ENCODE data around the gene STX16. TPM values are rescaled to one million over a fixed set of nuclear protein-coding genes. Genes with fewer than 3 reads are reported as not detected.
A peak's percentile ranks its signal among the peaks of the same experiment; 100 is the strongest.

The STX16 gene
- total RNA-seq, 1 experiment from 2014 or later, result 86.0 TPM

DNA sequence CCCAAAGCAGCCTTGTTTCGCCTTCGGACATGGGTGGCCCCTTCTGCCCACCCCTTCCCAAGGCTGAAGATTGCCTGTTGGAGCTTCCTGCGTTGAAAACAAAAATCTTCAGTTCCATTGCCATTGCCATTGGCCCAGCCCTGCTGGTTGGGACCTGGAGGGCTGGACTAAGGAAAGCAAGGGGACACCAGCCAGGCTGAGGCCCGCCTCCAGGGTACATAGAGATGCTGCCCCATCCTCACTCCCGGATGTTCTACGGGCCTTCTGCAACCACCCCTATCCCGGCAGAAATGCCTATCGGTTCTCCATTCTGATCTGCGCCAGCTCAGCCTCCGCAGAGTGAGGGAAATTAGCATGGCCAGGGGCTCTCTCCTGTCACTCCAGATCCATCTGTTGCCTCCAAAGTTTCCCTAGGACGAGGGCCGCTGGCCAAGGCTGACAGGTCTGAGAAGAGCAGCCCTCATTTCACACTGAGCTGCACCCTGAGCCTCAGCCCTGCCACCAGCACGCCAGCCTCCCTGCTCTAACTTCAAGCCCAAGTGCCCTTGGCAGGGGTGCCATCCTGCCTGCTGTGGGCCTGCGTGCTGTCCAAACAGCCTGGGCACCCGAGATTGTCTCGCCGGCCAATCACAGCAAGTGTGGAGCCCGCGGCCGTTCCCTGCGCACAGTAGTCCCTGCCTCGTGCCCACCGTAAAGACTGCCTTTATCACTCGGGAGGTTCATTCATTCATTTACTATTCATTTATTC lies 13.4 kb upstream of the STX16 start:
- intact Hi-C loops (cut with micrococcal nuclease; ENCODE audit: unreplicated experiment), result no loop called here
- Mint-ChIP-seq H3K4me3 (ENCODE audit: low read depth, unreplicated experiment) (no peak overlapping the region), H3K36me3 (ENCODE audit: insufficient read depth, unreplicated experiment) (no peaks in the 10 kb centered on the region), H3K27ac (ENCODE audit: unreplicated experiment) (no peak overlapping the region), H3K27me3 (ENCODE audit: unreplicated experiment) (peaks cover 98% of the 10 kb centered on the region), H3K9me3 (ENCODE audit: low read depth, unreplicated experiment) (peaks cover 2% of the 10 kb centered on the region), H3K4me1 (ENCODE audit: low read depth, unreplicated experiment) (peaks cover 7% of the 10 kb centered on the region)
- CTCF ChIA-PET, result interaction anchor here (0.7 to 1.3 kb wide), 3 partner anchors 11 to 156 kb away, joined by 3 to 4 read pairs (median 4); no protein-coding TSS in a partner anchor
- no TSS peak for BruUV-seq (replicated peaks)
- TF ChIP-seq, protein P1, sequence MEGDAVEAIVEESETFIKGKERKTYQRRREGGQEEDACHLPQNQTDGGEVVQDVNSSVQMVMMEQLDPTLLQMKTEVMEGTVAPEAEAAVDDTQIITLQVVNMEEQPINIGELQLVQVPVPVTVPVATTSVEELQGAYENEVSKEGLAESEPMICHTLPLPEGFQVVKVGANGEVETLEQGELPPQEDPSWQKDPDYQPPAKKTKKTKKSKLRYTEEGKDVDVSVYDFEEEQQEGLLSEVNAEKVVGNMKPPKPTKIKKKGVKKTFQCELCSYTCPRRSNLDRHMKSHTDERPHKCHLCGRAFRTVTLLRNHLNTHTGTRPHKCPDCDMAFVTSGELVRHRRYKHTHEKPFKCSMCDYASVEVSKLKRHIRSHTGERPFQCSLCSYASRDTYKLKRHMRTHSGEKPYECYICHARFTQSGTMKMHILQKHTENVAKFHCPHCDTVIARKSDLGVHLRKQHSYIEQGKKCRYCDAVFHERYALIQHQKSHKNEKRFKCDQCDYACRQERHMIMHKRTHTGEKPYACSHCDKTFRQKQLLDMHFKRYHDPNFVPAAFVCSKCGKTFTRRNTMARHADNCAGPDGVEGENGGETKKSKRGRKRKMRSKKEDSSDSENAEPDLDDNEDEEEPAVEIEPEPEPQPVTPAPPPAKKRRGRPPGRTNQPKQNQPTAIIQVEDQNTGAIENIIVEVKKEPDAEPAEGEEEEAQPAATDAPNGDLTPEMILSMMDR (IDR thresholded peaks at IDR 0.05; ENCODE audit: unreplicated experiment), result peak; percentile 7
- no peak for DNase-seq

DNA sequence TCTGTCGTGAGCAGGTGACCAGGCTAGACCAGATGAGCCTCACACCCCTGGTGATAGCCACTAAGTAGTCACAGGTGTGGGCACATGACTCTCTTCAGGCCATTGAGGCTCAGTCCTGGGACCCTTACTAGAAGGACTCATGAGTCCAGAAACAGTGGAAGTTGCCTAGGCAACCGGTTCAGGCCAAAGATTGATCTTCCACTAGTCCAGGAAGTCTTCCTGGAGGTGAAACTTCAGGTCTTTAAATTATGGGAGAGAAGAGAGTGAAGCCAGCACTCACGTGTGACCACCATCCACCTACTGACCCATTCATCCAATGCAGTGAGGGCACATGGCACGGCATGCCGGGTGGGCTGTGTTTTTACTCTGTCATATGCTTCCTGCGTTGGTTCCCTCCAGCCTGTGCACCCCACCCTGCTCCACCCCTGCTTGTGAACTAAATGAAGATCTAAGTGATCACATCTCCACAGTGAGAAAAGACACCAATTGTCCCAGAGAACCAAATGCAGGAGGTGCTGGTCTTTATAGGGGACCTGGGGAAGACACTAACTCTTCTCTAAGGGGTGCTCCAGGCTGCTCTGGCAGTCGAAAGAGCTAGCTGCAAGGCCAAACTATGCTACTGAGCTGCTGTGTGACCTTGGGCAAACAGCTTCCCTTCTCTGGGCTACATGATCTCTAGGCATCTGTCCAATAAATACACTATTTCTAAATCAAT lies 12.5 kb upstream of the STX16 start:
- H3K27ac Mint-ChIP-seq (ENCODE audit: unreplicated experiment), result no peak overlapping the region
- no TSS peak for BruUV-seq (replicated peaks)
- CTCF ChIA-PET, result interaction anchor here (0.7 kb wide), 1 partner anchor 21 kb away, joined by 3 read pairs; no protein-coding TSS in a partner anchor
- H3K36me3 Mint-ChIP-seq (ENCODE audit: insufficient read depth, unreplicated experiment), result no peaks in the 10 kb centered on the region
- no peak for DNase-seq
- peaks cover 14% of the 10 kb centered on the region for H3K4me1 Mint-ChIP-seq (ENCODE audit: low read depth, unreplicated experiment)
- intact Hi-C loops (cut with micrococcal nuclease; ENCODE audit: unreplicated experiment), result no loop called here
- peaks cover 7% of the 10 kb centered on the region for H3K9me3 Mint-ChIP-seq (ENCODE audit: low read depth, unreplicated experiment)
- peaks cover 93% of the 10 kb centered on the region for H3K27me3 Mint-ChIP-seq (ENCODE audit: unreplicated experiment)
- no peak overlapping the region for H3K4me3 Mint-ChIP-seq (ENCODE audit: low read depth, unreplicated experiment)
- TF ChIP-seq, protein P1 (IDR thresholded peaks at IDR 0.05; ENCODE audit: unreplicated experiment), result no peak

DNA sequence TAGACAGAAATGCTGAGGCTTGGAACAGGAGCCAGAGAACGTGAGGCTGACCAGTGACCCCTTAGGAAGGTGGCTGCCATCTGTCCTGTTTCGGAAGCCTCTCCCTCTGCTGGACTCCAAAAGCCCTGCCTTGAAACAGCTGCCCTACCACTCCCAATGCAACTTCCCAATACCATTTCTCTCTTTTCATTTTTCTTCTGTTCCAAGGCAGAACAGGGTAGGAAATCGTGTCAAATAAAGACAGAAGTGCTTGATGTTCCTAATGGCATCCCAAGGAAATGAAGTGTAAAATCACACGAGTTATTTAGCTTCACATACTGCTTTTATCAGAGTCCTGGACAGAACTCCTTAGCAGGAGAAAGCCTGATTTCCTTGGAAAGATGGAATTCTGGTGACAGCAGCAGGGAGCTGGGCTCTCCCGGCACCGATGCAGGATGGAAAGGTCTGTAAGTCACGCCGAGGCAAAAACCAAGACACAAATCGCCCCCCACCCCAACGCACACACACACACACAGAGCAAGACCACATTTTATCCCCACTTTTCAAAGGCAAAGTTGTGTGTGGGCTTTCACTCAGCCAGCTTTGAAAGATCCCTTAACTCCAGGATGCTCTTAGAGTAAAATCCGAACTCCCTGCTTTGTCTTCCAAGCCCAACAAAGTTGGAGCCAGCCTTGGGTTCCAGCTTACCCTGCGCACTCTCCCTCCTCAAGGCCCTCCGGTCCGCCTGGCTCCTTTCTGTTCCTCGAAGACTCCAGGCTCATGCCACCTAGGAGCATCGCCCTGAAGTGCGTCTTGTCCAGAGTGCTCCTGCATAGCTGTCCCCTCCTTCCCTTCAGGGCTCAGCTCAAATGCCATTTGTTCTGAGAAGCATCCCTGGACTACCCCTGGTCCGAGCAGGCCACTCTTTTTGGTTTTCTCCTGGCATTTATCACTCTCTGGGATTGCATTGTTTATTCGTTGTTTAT lies 11.6 kb upstream of the STX16 start:
- Mint-ChIP-seq H3K4me1 (ENCODE audit: low read depth, unreplicated experiment) (peaks cover 17% of the 10 kb centered on the region), H3K9me3 (ENCODE audit: low read depth, unreplicated experiment) (peaks cover 7% of the 10 kb centered on the region), H3K27me3 (ENCODE audit: unreplicated experiment) (peaks cover 84% of the 10 kb centered on the region), H3K4me3 (ENCODE audit: low read depth, unreplicated experiment) (no peak overlapping the region), H3K27ac (ENCODE audit: unreplicated experiment) (no peak overlapping the region), H3K36me3 (ENCODE audit: insufficient read depth, unreplicated experiment) (no peaks in the 10 kb centered on the region)
- TF ChIP-seq, protein P1 (IDR thresholded peaks at IDR 0.05; ENCODE audit: unreplicated experiment), result no peak
- DNase-seq, result no peak
- BruUV-seq (replicated peaks), result no TSS peak
- CTCF ChIA-PET, result no interaction called here
- intact Hi-C loops (cut with micrococcal nuclease; ENCODE audit: unreplicated experiment), result no loop called here

DNA sequence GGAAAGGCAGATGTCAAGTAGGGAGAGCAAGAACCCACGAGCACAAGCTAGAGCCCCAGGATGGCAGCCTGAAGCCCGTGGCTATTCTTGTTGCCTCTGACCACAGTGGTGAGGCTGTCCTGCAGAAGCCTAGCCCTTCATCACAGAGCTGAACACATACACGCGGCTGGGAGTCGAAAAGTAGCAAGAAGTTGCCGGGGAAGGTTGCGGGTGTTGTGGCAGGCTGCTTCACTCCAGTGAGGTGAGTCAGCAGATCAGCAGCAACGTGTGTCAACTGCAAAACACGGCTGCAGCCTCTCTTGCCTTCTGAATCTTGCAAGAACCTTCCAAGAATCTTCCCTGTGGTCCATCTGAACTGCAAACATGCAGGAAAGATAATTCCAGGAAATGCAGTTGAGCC lies 10.6 kb upstream of the STX16 start:
- Mint-ChIP-seq H3K4me1 (ENCODE audit: low read depth, unreplicated experiment) (peaks cover 22% of the 10 kb centered on the region), H3K9me3 (ENCODE audit: low read depth, unreplicated experiment) (peaks cover 7% of the 10 kb centered on the region), H3K27me3 (ENCODE audit: unreplicated experiment) (peaks cover 76% of the 10 kb centered on the region), H3K27ac (ENCODE audit: unreplicated experiment) (no peak overlapping the region), H3K4me3 (ENCODE audit: low read depth, unreplicated experiment) (no peak overlapping the region), H3K36me3 (ENCODE audit: insufficient read depth, unreplicated experiment) (no peaks in the 10 kb centered on the region)
- intact Hi-C loops (cut with micrococcal nuclease; ENCODE audit: unreplicated experiment), result no loop called here
- CTCF ChIA-PET, result no interaction called here
- no TSS peak for BruUV-seq (replicated peaks)
- TF ChIP-seq, protein P1 (IDR thresholded peaks at IDR 0.05; ENCODE audit: unreplicated experiment), result no peak
- DNase-seq, result no peak
